SK-N-SH (cell line): Measurements from ENCODE around the gene PAIP1. TPM values are rescaled to one million over a fixed set of nuclear protein-coding genes. Genes with fewer than 3 reads are reported as not detected.
"Not testable (repeated sequence)": the region's sequence is repeated elsewhere in the genome, so short reads cannot be mapped to it uniquely, and the experiment has no call there.

Experiments
- CTCF ChIA-PET: fragments of 300-600, 350-600 bp; formaldehyde crosslinking; extraction: SDS; loops from one replicate; lab custom pipeline; 2021; lab: Yijun Ruan, JAX
- POLR2A ChIA-PET: fragments of 350-600 bp; sonication (Branson Sonifier 250); formaldehyde crosslinking; extraction: SDS; loops from one replicate; lab custom pipeline; 2020; ENCODE audit warnings: antibody characterized with exemption, inconsistent platforms; lab: Yijun Ruan, JAX
- DNase-seq: peaks from one replicate; pipeline ENCODE4 v3.0.0; 2012
- H2AFZ ChIP-seq: fragments of 200-600 bp; sonication (generic); 2 replicates; pipeline ENCODE4 v1.8.1; 2016; ENCODE audit warnings: antibody characterized with exemption, mild to moderate bottlenecking, low read depth
- H3F3A ChIP-seq: fragments of 200-600 bp; sonication (generic); replicated peaks from 2 replicates; pipeline ENCODE3; 2016; ENCODE audit warnings: antibody characterized with exemption, mild to moderate bottlenecking; ENCODE audit not compliant: insufficient read depth
- H3K27ac ChIP-seq, 2 experiments: fragments of 200-500 bp in 1 of 2; fragments of 200-600 bp in 1 of 2; sonication (Bioruptor generic) in 1 of 2; sonication (generic), shearing (Covaris generic) in 1 of 2; 2 replicates each; pipeline versions ENCODE4 v1.5.1 to v1.6.1; 2014 to 2016; ENCODE audit warnings: low read depth in 2 of 2, inconsistent platforms in 1 of 2, low read length in 1 of 2, mild to moderate bottlenecking in 1 of 2, mixed read lengths in 1 of 2
- H3K27me3 ChIP-seq: fragments of 200-600 bp; sonication (generic), shearing (Covaris generic); 2 replicates; pipeline ENCODE4 v1.6.1; 2016; ENCODE audit warnings: mixed run types; ENCODE audit not compliant: insufficient read depth
- H3K36me3 ChIP-seq, 2 experiments: fragments of 200-500 bp in 1 of 2; fragments of 200-600 bp in 1 of 2; sonication (Bioruptor generic) in 1 of 2; sonication (generic) in 1 of 2; replicated peaks in 1 of 2; 2 replicates each; pipeline versions ENCODE3 to v1.5.1; 2014 to 2016; ENCODE audit warnings: low read length in 1 of 2, mild to moderate bottlenecking in 1 of 2; ENCODE audit not compliant: insufficient read depth in 2 of 2, control insufficient read depth in 1 of 2
- H3K4me1 ChIP-seq, 2 experiments: fragments of 200-500 bp in 1 of 2; fragments of 200-600 bp in 1 of 2; sonication (Bioruptor generic) in 1 of 2; sonication (generic), shearing (Covaris generic) in 1 of 2; 2 replicates each; pipeline versions ENCODE4 v1.5.1 to v1.6.1; 2014 to 2016; ENCODE audit warnings: low read depth in 1 of 2, low read length in 1 of 2, mixed run types in 1 of 2; ENCODE audit not compliant: insufficient read depth in 2 of 2, control insufficient read depth in 1 of 2
- H3K4me2 ChIP-seq: fragments of 200-600 bp; sonication (generic), shearing (Covaris generic); 2 replicates; pipeline ENCODE4 v1.6.1; 2017; ENCODE audit warnings: mixed run types
- H3K4me3 ChIP-seq, 2 experiments: fragments of 200-500 bp in 1 of 2; fragments of 200-600 bp in 1 of 2; sonication (Bioruptor generic) in 1 of 2; sonication (generic), shearing (Covaris generic) in 1 of 2; 2 replicates each; pipeline versions ENCODE4 v1.5.1 to v1.8.1; 2014 to 2016; ENCODE audit warnings: low read depth in 2 of 2, inconsistent platforms in 1 of 2, low read length in 1 of 2, mild to moderate bottlenecking in 1 of 2, mixed read lengths in 1 of 2, moderate library complexity in 1 of 2
- H3K79me2 ChIP-seq: fragments of 200-600 bp; sonication (generic); 2 replicates; pipeline ENCODE4 v1.8.1; 2017; ENCODE audit warnings: mild to moderate bottlenecking; ENCODE audit not compliant: insufficient read depth
- H3K9ac ChIP-seq: fragments of 200-600 bp; sonication (generic); 2 replicates; pipeline ENCODE4 v1.6.1; 2017; ENCODE audit warnings: mixed run types
- H3K9me2 ChIP-seq: fragments of 200-600 bp; sonication (generic); 2 replicates; pipeline ENCODE4 v1.6.1; 2017; ENCODE audit warnings: mixed run types
- H3K9me3 ChIP-seq: fragments of 200-600 bp; sonication (generic); 2 replicates; pipeline ENCODE4 v1.6.1; 2017; ENCODE audit warnings: mixed run types, mild to moderate bottlenecking, moderate library complexity
- H4K20me1 ChIP-seq: fragments of 200-600 bp; sonication (generic); 2 replicates; pipeline ENCODE4 v1.6.1; 2017; ENCODE audit warnings: mild to moderate bottlenecking, mixed run types; ENCODE audit not compliant: insufficient read depth
- ELF1 ChIP-seq: IDR thresholded peaks from 2 replicates; pipeline ENCODE4 v1.4.0; 2012
- FOXJ3 ChIP-seq: sonication (generic); formaldehyde crosslinking; IDR thresholded peaks from 2 replicates; pipeline ENCODE4 v1.5.1; 2020; ENCODE audit warnings: mild to moderate bottlenecking, missing genetic modification reagents
- MEF2A ChIP-seq: IDR thresholded peaks from 2 replicates; pipeline ENCODE4 v1.4.0; 2012; ENCODE audit warnings: low read depth, borderline replicate concordance
- RXRA ChIP-seq: IDR thresholded peaks from 2 replicates; pipeline ENCODE4 v1.4.0; 2012; ENCODE audit warnings: low read depth, mild to moderate bottlenecking, borderline replicate concordance
- WGBS: methylation state at CpG from one replicate; pipeline ENCODE4 v1.1.6; 2017; ENCODE audit warnings: low lambda C conversion rate; 5-methylcytosine and 5-hydroxymethylcytosine counted together
- polyA plus RNA-seq, 3 experiments: library from polyadenylated mRNA; depleted of rRNA; stranded (reverse); fragments of >200 nt; gene quantifications; 2 replicates each; pipeline ENCODE4 v1.2.3, GENCODE V29; 2012
- TF ChIP-seq, protein P1 (sequence below): IDR thresholded peaks from 2 replicates; pipeline ENCODE4 v1.6.1; 2012; ENCODE audit warnings: mild to moderate bottlenecking, low read depth, low read length, moderate library complexity
- TF ChIP-seq, protein P2 (sequence below): IDR thresholded peaks from 2 replicates; pipeline ENCODE4; 2012
- TF ChIP-seq, protein P3 (sequence below): IDR thresholded peaks from 2 replicates; pipeline ENCODE4 v1.4.0; 2012; ENCODE audit warnings: low read depth, borderline replicate concordance
- TF ChIP-seq, protein P4 (sequence below): IDR thresholded peaks from 2 replicates; pipeline ENCODE4 v1.4.0; 2012; ENCODE audit warnings: low read depth

The PAIP1 gene
- polyA plus RNA-seq, 1 of the 3 experiments (the other 2 are of a cell fraction) = 70.0 TPM

DNA sequence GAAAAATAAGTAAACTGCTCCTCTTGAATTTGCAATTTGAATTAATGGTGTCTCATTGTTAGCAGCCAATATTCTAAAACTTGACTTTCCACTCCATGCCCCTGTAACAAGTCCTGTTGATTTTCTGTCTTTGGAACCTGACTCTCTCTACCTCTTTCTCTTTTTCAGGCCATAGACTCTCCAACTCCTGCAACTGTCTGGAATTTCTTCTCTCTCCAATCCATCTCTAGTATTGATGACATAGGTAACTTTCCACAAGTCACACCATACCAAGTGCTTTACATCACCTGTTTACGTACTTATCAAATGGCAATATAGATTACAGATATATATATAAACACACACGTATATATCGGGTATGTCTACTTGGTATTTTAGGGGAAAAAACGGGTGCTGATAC lies 42.9 kb downstream of the PAIP1 start:
- Histone ChIP-seq H3F3A (peaks cover 7% of the 10 kb centered on the region), H3K9me3 (no peaks in the 10 kb centered on the region), H3K27ac (peak overlapping the region; percentile 91 to 96), H3K4me1 (peaks cover 0 to 11% of the 10 kb centered on the region in 2 experiments; a peak in 2 of 4 replicates), H3K36me3 (no peaks in the 10 kb centered on the region), H3K27me3 (no peaks in the 10 kb centered on the region), H2AFZ (peak overlapping the region; percentile 99), H3K4me2 (peak overlapping the region; percentile 89), H3K9me2 (no peaks in the 10 kb centered on the region)
- WGBS = 15% methylated on average over 4 of the region's 4 CpGs
- no peak for TF ChIP-seq ELF1
- no peak for TF ChIP-seq FOXJ3 (CRISPR knock-in tag)
- TF ChIP-seq, protein P1, sequence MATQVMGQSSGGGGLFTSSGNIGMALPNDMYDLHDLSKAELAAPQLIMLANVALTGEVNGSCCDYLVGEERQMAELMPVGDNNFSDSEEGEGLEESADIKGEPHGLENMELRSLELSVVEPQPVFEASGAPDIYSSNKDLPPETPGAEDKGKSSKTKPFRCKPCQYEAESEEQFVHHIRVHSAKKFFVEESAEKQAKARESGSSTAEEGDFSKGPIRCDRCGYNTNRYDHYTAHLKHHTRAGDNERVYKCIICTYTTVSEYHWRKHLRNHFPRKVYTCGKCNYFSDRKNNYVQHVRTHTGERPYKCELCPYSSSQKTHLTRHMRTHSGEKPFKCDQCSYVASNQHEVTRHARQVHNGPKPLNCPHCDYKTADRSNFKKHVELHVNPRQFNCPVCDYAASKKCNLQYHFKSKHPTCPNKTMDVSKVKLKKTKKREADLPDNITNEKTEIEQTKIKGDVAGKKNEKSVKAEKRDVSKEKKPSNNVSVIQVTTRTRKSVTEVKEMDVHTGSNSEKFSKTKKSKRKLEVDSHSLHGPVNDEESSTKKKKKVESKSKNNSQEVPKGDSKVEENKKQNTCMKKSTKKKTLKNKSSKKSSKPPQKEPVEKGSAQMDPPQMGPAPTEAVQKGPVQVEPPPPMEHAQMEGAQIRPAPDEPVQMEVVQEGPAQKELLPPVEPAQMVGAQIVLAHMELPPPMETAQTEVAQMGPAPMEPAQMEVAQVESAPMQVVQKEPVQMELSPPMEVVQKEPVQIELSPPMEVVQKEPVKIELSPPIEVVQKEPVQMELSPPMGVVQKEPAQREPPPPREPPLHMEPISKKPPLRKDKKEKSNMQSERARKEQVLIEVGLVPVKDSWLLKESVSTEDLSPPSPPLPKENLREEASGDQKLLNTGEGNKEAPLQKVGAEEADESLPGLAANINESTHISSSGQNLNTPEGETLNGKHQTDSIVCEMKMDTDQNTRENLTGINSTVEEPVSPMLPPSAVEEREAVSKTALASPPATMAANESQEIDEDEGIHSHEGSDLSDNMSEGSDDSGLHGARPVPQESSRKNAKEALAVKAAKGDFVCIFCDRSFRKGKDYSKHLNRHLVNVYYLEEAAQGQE = no peak
- TF ChIP-seq, all 33 proteins: peak for 0
- POLR2A ChIA-PET = interaction anchor here (1.0 kb wide), 1 partner anchor 15 kb away, joined by 4 read pairs; no protein-coding TSS in a partner anchor
- Histone ChIP-seq H3K79me2 (peaks cover 26% of the 10 kb centered on the region; the same call in 1 of the 2 replicates), H3K4me3 (peak overlapping the region; percentile 76 to 96), H4K20me1 (no peaks in the 10 kb centered on the region), H3K9ac (peak overlapping the region; percentile 97)
- CTCF ChIA-PET = interaction anchor here (2.6 kb wide), 1 partner anchor 30 kb away, joined by 13 read pairs; the partner anchor contains the start of gene TMEM267
- DNase-seq = no peak

DNA sequence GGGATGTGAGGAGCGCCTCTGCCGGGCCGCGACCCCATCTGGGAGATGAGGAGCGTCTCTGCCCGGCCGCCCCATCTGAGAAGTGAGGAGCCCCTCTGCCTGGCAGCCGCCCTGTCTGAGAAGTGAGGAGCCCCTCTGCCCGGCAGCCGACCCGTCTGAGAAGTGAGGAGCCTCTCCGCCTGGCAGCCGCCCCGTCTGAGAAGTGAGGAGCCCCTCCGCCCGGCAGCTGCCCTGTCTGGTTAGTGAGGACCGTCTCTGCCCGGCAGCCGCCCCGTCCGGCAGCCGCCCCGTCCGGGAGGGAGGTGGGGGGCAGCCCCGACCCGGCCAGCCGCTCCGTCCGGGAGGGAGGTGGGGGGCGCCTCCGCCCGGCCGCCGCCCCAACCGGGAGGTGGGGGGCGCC lies 45.8 kb downstream of the PAIP1 start:
- H3K36me3 ChIP-seq, POLR2A ChIA-PET: not testable (repeated sequence)

DNA sequence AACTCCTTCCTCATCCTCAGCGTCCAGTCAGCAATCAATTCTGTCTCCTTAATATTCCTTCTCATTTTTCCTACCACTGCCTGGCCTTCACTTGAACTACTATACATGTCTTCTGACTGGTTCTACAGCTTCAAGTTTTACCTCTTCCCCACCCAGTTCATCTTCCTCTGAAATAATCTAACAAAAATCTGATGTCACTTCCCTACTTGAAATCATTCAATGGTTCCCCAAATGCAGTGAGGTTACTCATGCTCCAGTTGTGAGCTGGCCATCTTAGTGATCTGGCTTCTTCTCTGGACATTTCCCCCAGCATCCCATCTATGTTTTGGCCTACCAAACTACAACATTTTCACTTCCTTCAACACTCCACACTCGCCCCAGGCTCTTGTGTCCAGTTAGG lies 58.3 kb downstream of the PAIP1 start:
- Histone ChIP-seq H3K79me2 (no peaks in the 10 kb centered on the region), H4K20me1 (no peaks in the 10 kb centered on the region), H3K4me2 (no peak overlapping the region), H3K27me3 (no peaks in the 10 kb centered on the region), H3K4me1 (no peaks in the 10 kb centered on the region), H3K4me3 (no peak overlapping the region), H2AFZ (no peak overlapping the region), H3K9me3 (no peaks in the 10 kb centered on the region), H3F3A (no peaks in the 10 kb centered on the region), H3K27ac (no peak overlapping the region), H3K9ac (no peak overlapping the region), H3K36me3 (peaks cover 13 to 17% of the 10 kb centered on the region in 2 experiments), H3K9me2 (no peaks in the 10 kb centered on the region)
- ChIA-PET POLR2A (interaction anchor here (0.9 kb wide), 1 partner anchor 15 kb away, joined by 4 read pairs; no protein-coding TSS in a partner anchor), CTCF (interaction anchor here (0.6 to 1.2 kb wide), 3 partner anchors 13 to 120 kb away, joined by 3 to 9 read pairs (median 4); partner anchors contain the start of gene TMEM267)
- 95% methylated on average over 2 of the region's 2 CpGs for WGBS
- DNase-seq = no peak
- TF ChIP-seq, protein P2, sequence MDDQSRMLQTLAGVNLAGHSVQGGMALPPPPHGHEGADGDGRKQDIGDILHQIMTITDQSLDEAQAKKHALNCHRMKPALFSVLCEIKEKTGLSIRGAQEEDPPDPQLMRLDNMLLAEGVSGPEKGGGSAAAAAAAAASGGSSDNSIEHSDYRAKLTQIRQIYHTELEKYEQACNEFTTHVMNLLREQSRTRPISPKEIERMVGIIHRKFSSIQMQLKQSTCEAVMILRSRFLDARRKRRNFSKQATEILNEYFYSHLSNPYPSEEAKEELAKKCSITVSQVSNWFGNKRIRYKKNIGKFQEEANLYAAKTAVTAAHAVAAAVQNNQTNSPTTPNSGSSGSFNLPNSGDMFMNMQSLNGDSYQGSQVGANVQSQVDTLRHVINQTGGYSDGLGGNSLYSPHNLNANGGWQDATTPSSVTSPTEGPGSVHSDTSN = no peak
- TF ChIP-seq, protein P1 = no peak
- TF ChIP-seq, protein P3, sequence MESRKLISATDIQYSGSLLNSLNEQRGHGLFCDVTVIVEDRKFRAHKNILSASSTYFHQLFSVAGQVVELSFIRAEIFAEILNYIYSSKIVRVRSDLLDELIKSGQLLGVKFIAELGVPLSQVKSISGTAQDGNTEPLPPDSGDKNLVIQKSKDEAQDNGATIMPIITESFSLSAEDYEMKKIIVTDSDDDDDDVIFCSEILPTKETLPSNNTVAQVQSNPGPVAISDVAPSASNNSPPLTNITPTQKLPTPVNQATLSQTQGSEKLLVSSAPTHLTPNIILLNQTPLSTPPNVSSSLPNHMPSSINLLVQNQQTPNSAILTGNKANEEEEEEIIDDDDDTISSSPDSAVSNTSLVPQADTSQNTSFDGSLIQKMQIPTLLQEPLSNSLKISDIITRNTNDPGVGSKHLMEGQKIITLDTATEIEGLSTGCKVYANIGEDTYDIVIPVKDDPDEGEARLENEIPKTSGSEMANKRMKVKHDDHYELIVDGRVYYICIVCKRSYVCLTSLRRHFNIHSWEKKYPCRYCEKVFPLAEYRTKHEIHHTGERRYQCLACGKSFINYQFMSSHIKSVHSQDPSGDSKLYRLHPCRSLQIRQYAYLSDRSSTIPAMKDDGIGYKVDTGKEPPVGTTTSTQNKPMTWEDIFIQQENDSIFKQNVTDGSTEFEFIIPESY = no peak
- TF ChIP-seq, protein P4, sequence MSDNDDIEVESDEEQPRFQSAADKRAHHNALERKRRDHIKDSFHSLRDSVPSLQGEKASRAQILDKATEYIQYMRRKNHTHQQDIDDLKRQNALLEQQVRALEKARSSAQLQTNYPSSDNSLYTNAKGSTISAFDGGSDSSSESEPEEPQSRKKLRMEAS = no peak
- TF ChIP-seq MEF2A (no peak), RXRA (no peak)

More for the DNA sequence above, 45.8 kb downstream of the PAIP1 start:
- H3F3A ChIP-seq, H3K4me2 ChIP-seq, CTCF ChIA-PET, H4K20me1 ChIP-seq, H3K4me1 ChIP-seq, H3K9ac ChIP-seq, H3K9me2 ChIP-seq, H3K4me3 ChIP-seq, DNase-seq, H3K9me3 ChIP-seq, H2AFZ ChIP-seq, H3K27ac ChIP-seq, H3K27me3 ChIP-seq: not testable (repeated sequence)
- peaks cover 26% of the 10 kb centered on the region; the same call in 1 of the 2 replicates for H3K79me2 ChIP-seq
- 89% methylated on average over 7 of the region's 36 CpGs for WGBS
